Colonic mucosa (tissue), 4 donors: Measurements from ENCODE around the gene TMEM134. TPM values are rescaled to one million over a fixed set of nuclear protein-coding genes. Genes with fewer than 3 reads are reported as not detected.

Experiments
- DNase-seq: peaks from one replicate; pipeline ENCODE4 v3.0.0-alpha.2; 2020
- H3K27ac ChIP-seq: fragments of 200-600 bp; one replicate; pipeline ENCODE4 v1.8.0; 2021
- H3K27me3 ChIP-seq: fragments of 200-600 bp; one replicate; pipeline ENCODE4 v1.8.0; 2021
- H3K36me3 ChIP-seq: fragments of 200-600 bp; one replicate; pipeline ENCODE4 v1.8.0; 2021
- H3K4me1 ChIP-seq: fragments of 200-600 bp; one replicate; pipeline ENCODE4 v1.8.0; 2021; ENCODE audit warnings: mild to moderate bottlenecking
- H3K4me3 ChIP-seq: fragments of 200-600 bp; one replicate; pipeline ENCODE4 v1.8.0; 2021
- H3K9ac ChIP-seq, 2 donors: one replicate each; pipeline ENCODE4 v1.7.0; 2013; ENCODE audit warnings: control low read depth in 2 of 2, low read depth in 2 of 2, low read length in 2 of 2
- H3K9me3 ChIP-seq: fragments of 200-600 bp; one replicate; pipeline ENCODE4 v1.8.0; 2021
- CTCF ChIP-seq: fragments of 200-600 bp; IDR thresholded peaks from one replicate; pipeline ENCODE4 v1.8.0; 2022; ENCODE audit warnings: antibody characterized with exemption, mild to moderate bottlenecking
- intact Hi-C: fragments of 100-400 bp; cut with DNase I; formaldehyde crosslinking; loops from one replicate; pipeline ENCODE4 v1.14.1; 2022
- total RNA-seq, 2 donors: library from RNA; stranded (reverse); fragmentation: NEBNext Ultra II Directional in 1 of 2; extraction: Animal tissue kit (Norgen Biotek cat#: 25700) in 1 of 2; gene quantifications; one replicate each; pipeline ENCODE4 v1.2.1, GENCODE V29; 2021
- donor health status: healthy.
- donor health status: DM: no; HTN: no; CAD: no.
- donor health status: DM: no; HTN: no; CAD: no.

Gene TMEM134
- total RNA-seq, 2 donors from 2014 or later = 50.1 to 59.5 TPM

- intact Hi-C loops = loop anchor here (5.0 kb wide), 2 partner anchors 114 to 158 kb away; partner anchors contain the start of gene RAD9A
- Histone ChIP-seq H3K4me3 (peak overlapping the region; percentile 66), H3K27ac (peak overlapping the region; percentile 92), H3K9ac (peak overlapping the region; percentile 84 to 95), H3K4me1 (peaks cover 23% of the 10 kb centered on the region), H3K27me3 (no peaks in the 10 kb centered on the region), H3K9me3 (no peaks in the 10 kb centered on the region), H3K36me3 (peaks cover 9% of the 10 kb centered on the region)
- TF ChIP-seq CTCF = peak; percentile 98
- peak; percentile 95 for DNase-seq
Measured at GRCh38 chr11:67505605-67506396, 36.8 kb upstream of the TMEM134 start.

- peaks cover 23% of the 10 kb centered on the region for H3K4me1 ChIP-seq
- intact Hi-C loops = loop anchor here (5.0 kb wide), 2 partner anchors 113 to 158 kb away; partner anchors contain the start of gene RAD9A
- peak within 1 kb of the TSS; percentile 92 for H3K27ac ChIP-seq
Measured at GRCh38 chr11:67504950-67505581, 36.0 kb upstream of the TMEM134 start, which contains the start of gene PITPNM1. Gene PITPNM1 (minus strand): TSS chr11:67505363. CDS start chr11:67504180, 1,183 bp downstream.

GRCh38 chr11:67504005-67504949, 35.2 kb upstream of the TMEM134 start:
- Histone ChIP-seq H3K9ac (peak overlapping the region; percentile 84 to 95), H3K27me3 (no peaks in the 10 kb centered on the region), H3K27ac (peak overlapping the region; percentile 92), H3K9me3 (no peaks in the 10 kb centered on the region), H3K36me3 (peaks cover 9% of the 10 kb centered on the region), H3K4me1 (peaks cover 23% of the 10 kb centered on the region), H3K4me3 (peak overlapping the region; percentile 66)
- TF ChIP-seq CTCF = no peak
- intact Hi-C loops = no loop called here
- no peak for DNase-seq

More at GRCh38 chr11:67504950-67505581, 36.0 kb upstream of the TMEM134 start, which contains the start of gene PITPNM1:
- H3K9me3 ChIP-seq = no peaks in the 10 kb centered on the region
- TF ChIP-seq CTCF = no peak
- peaks cover 9% of the 10 kb centered on the region for H3K36me3 ChIP-seq
- no peaks in the 10 kb centered on the region for H3K27me3 ChIP-seq
- peak within 1 kb of the TSS; percentile 84 to 95 for H3K9ac ChIP-seq
- H3K4me3 ChIP-seq = peak within 1 kb of the TSS; percentile 66
- peak; percentile 84 for DNase-seq

- H3K9ac ChIP-seq = peak overlapping the region; percentile 58 to 84
- H3K36me3 ChIP-seq = peaks cover 9% of the 10 kb centered on the region
Measured at GRCh38 chr11:67503119-67504004, 34.3 kb upstream of the TMEM134 start.

More at GRCh38 chr11:67503119-67504004, 34.3 kb upstream of the TMEM134 start:
- intact Hi-C loops = no loop called here
- no peak for DNase-seq
- TF ChIP-seq CTCF = no peak
- peak overlapping the region; percentile 66 for H3K4me3 ChIP-seq
- peaks cover 23% of the 10 kb centered on the region for H3K4me1 ChIP-seq
- no peaks in the 10 kb centered on the region for H3K9me3 ChIP-seq
- H3K27me3 ChIP-seq = no peaks in the 10 kb centered on the region
- H3K27ac ChIP-seq = no peak overlapping the region
